DLD1 (cell line): Measurements from ENCODE around the gene IBA57.
"Not testable (repeated sequence)": the region's sequence is repeated elsewhere in the genome, so short reads cannot be mapped to it uniquely, and the experiment has no call there.

ENCODE experiments used
- in situ Hi-C: cut with HindIII; loops from 2 replicates; pipeline ENCODE4 v1.10.0; 2017; ENCODE audit warnings: low sequenced_read_pairs

The IBA57 gene

GRCh38 chr1:228170666-228171065 is 5.1 kb downstream of the IBA57 start:
- in situ Hi-C loops: no loop called here

- in situ Hi-C loops: no loop called here
Measured at GRCh38 chr1:228171221-228171891, 5.8 kb downstream of the IBA57 start.

GRCh38 chr1:228172591-228173527 is 7.3 kb downstream of the IBA57 start:
- in situ Hi-C loops: no loop called here

- in situ Hi-C loops: not testable (repeated sequence)
Measured at GRCh38 chr1:228173528-228174481, 8.2 kb downstream of the IBA57 start.

GRCh38 chr1:228174482-228175315 is 9.1 kb downstream of the IBA57 start:
- in situ Hi-C loops: no loop called here

GRCh38 chr1:228175316-228176023 is 9.9 kb downstream of the IBA57 start:
- in situ Hi-C loops: no loop called here

GRCh38 chr1:228176024-228176395 is 10.4 kb downstream of the IBA57 start:
- in situ Hi-C loops: no loop called here

- in situ Hi-C loops: no loop called here
Measured at GRCh38 chr1:228176461-228177182, 11.0 kb downstream of the IBA57 start.

- in situ Hi-C loops: no loop called here
Measured at GRCh38 chr1:228177183-228177475, 11.5 kb downstream of the IBA57 start.

GRCh38 chr1:228177721-228178710 is 12.4 kb downstream of the IBA57 start:
- in situ Hi-C loops: no loop called here

- in situ Hi-C loops: no loop called here
Measured at GRCh38 chr1:228178737-228179684, 13.4 kb downstream of the IBA57 start.

GRCh38 chr1:228180271-228180958 is 14.8 kb downstream of the IBA57 start:
- in situ Hi-C loops: no loop called here

- in situ Hi-C loops: no loop called here
Measured at GRCh38 chr1:228180959-228181644, 15.5 kb downstream of the IBA57 start.

- in situ Hi-C loops: no loop called here
Measured at GRCh38 chr1:228181645-228182034, 16.0 kb downstream of the IBA57 start.

GRCh38 chr1:228182296-228183030 is 16.9 kb downstream of the IBA57 start:
- in situ Hi-C loops: no loop called here
